ENCODE results near the gene CTBP2.

- TF ChIP-seq NFIC (IDR thresholded peaks at IDR 0.05) (no peak), CEBPB (IDR thresholded peaks at IDR 0.05) (no peak)
Measured at GRCh38 chr10:125116041-125116649, 44.2 kb downstream of the CTBP2 start.

All from Ishikawa (cell line).